Mucosa of rectum (tissue), 2 donors: Measurements from ENCODE around the gene KIF5A.

Experiments
- H3K27ac ChIP-seq, 2 donors: one replicate each; pipeline ENCODE4 v1.7.0; 2013; ENCODE audit warnings: inconsistent platforms in 2 of 2, low read depth in 2 of 2, low read length in 2 of 2
- H3K27me3 ChIP-seq, 2 donors: one replicate each; pipeline ENCODE4 v1.7.0; 2013; ENCODE audit warnings: low read length in 2 of 2; ENCODE audit not compliant: control insufficient read depth in 2 of 2, insufficient read depth in 2 of 2
- H3K36me3 ChIP-seq, 2 donors: one replicate each; pipeline ENCODE4 v1.7.0; 2013; ENCODE audit warnings: low read length in 2 of 2; ENCODE audit not compliant: control insufficient read depth in 2 of 2, insufficient read depth in 2 of 2
- H3K4me1 ChIP-seq, 2 donors: one replicate each; pipeline ENCODE4 v1.7.0; 2013; ENCODE audit warnings: low read length in 2 of 2, mild to moderate bottlenecking in 1 of 2; ENCODE audit not compliant: control insufficient read depth in 2 of 2, insufficient read depth in 2 of 2
- H3K4me3 ChIP-seq, 2 donors: one replicate each; pipeline ENCODE4 v1.7.0; 2013; ENCODE audit warnings: low read length in 2 of 2
- H3K9ac ChIP-seq, 2 donors: one replicate each; pipeline ENCODE4 v1.7.0; 2013; ENCODE audit warnings: low read length in 2 of 2, low read depth in 1 of 2, mild to moderate bottlenecking in 1 of 2
- H3K9me3 ChIP-seq, 2 donors: one replicate each; pipeline ENCODE4 v1.7.0; 2013; ENCODE audit warnings: low read length in 2 of 2; ENCODE audit not compliant: control insufficient read depth in 2 of 2
- donor health status: healthy.
- donor health status: Normal muscosa, but diverticular disease.

Gene KIF5A

GRCh38 chr12:57519796-57520052 is 30.1 kb upstream of the KIF5A start:
- Histone ChIP-seq H3K36me3 (peaks cover 34 to 40% of the 10 kb centered on the region in 2 donors), H3K27me3 (no peaks in the 10 kb centered on the region), H3K27ac (peak overlapping the region; percentile 94 to 96), H3K4me1 (peaks cover 47 to 48% of the 10 kb centered on the region in 2 donors), H3K9me3 (no peaks in the 10 kb centered on the region), H3K9ac (peak overlapping the region; percentile 98), H3K4me3 (peak overlapping the region; percentile 95 to 99)

DNA sequence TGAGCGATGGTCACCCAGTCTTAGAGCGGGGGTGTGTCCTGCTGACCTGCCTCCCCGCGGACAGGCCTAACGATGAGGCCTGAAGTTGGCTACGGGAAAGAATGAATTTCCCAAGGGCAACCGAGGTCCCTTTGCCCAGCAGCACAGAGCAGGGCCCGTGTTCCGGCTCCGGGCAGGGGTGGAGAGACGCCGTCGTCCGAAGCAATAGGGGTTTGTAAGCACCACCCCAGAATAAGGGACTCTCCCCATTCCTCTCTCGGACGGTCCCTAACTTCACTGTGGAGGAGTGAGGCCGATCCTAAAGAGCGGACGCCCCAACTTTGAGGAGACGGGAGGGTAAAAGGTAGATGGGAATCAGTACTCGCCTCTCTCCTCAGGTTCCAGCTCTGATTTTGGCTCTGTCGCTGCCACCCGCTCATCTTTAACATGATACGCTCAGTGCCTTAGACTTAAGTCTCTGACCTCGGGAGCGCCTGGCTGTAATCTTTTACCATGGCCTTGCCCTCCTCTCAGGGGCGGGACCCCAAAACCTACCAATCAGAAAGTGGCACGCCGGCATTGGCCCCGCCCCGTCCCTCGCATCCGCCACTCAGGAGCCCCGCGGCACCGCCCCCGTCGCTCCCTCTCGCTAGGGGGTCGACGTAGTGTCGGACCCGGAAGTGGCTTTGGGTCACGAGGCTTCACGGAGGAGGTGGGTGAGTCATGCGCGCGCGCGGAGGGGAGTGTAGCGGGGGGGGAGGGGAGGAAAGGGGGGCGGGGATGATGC is 29.6 kb upstream of the KIF5A start, which contains the start of gene DDIT3:
DDIT3 (minus strand) TSS at position 462 of the 766 bp plus-strand sequence. CDS start 3,108 bp downstream, outside the sequence.
- Histone ChIP-seq H3K27ac (peak within 1 kb of the TSS; percentile 94 to 96), H3K9ac (peak within 1 kb of the TSS; percentile 98), H3K4me3 (peak within 1 kb of the TSS; percentile 95 to 99), H3K27me3 (no peaks in the 10 kb centered on the region), H3K9me3 (no peaks in the 10 kb centered on the region), H3K36me3 (peaks cover 33 to 39% of the 10 kb centered on the region in 2 donors), H3K4me1 (peaks cover 50 to 52% of the 10 kb centered on the region in 2 donors)

DNA sequence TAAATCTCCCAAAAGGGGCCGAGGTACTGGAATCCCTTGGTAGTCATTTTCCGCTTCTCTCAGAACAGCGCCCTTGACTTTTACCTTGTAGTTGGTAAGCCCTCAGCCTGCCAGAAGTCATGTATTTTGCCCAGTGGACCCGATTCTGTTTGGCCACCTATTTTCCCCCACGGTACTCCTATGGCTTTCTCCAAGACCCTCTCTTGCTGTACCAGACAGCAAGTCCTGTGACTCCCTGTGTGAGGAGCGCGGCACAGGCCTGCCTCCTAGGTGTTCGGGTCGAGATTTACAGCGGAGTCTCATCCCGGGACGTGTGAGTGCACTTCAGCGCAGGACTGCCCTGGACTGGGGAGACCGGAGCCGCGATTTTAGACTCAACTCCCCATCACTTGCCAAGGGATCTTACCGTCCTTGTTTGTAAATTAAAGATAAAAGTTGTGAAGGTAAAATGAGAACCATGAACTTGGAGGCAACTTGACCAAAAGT is 28.3 kb upstream of the KIF5A start:
- peak overlapping the region; percentile 76 to 79 for H3K9ac ChIP-seq
- no peaks in the 10 kb centered on the region for H3K27me3 ChIP-seq
- H3K4me1 ChIP-seq = peaks cover 52 to 53% of the 10 kb centered on the region in 2 donors
- H3K27ac ChIP-seq = peak overlapping the region; percentile 94 to 96
- H3K4me3 ChIP-seq = peak overlapping the region in 1 of 2 donors; percentile 80
- H3K9me3 ChIP-seq = no peaks in the 10 kb centered on the region
- peaks cover 19 to 31% of the 10 kb centered on the region in 2 donors for H3K36me3 ChIP-seq

DNA sequence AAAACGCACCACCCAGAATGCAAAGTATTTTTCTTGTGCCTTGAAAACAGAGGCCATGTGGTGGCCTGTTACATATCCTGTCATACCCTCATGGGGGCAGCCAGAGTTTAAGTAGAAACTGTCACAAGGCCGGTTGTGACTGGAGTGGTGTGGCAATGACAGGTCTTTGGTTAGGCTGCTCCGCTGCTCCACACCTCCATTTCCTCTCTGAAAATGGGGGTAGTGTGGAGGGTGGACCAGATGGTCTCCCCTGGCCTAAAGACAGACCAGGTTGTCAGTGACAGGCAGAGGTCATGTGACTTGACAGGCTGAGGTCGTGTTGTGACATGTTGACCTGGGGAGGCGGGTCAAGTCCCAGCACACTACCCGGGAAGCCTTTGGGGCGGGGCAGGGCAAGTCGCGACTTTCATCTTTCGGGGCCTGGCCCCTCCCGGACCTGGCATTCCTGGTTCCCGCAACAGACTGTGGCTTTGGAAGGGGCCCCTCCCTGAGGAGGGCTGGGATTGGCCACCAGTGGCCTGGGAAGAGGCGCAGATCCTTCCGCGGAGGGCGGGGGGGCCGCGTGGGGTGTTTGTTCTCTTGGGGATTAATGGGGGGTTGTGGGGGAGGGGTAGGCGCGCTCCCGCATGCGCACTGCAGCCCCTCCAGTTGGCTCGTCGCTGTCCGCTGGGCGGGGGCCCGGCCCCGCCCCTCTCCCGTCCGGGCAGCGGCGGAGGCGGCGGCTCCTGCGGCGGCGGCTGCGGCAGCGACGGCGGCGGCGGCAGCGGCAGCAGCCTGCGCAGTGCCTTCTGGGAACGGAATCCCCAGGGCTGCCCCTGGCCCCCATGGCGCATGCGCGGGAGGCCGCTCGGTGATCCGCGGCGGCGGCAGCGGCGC is 27.6 kb upstream of the KIF5A start, which contains the start of gene MBD6:
MBD6 (plus strand) TSS at position 814 of the 876 bp plus-strand sequence. CDS start 1,480 bp downstream, outside the sequence.
- peak within 1 kb of the TSS; percentile 94 to 96 for H3K27ac ChIP-seq
- peaks cover 50 to 53% of the 10 kb centered on the region in 2 donors for H3K4me1 ChIP-seq
- peaks cover 15 to 31% of the 10 kb centered on the region in 2 donors for H3K36me3 ChIP-seq
- H3K27me3 ChIP-seq = no peaks in the 10 kb centered on the region
- H3K9ac ChIP-seq = peak within 1 kb of the TSS; percentile 81
- H3K9me3 ChIP-seq = no peaks in the 10 kb centered on the region
- peak within 1 kb of the TSS; percentile 79 to 92 for H3K4me3 ChIP-seq

GRCh38 chr12:57522887-57523705 is 26.7 kb upstream of the KIF5A start:
- peak overlapping the region; percentile 94 to 96 for H3K27ac ChIP-seq
- H3K4me3 ChIP-seq = peak overlapping the region; percentile 79 to 92
- H3K36me3 ChIP-seq = peaks cover 19 to 29% of the 10 kb centered on the region in 2 donors
- H3K27me3 ChIP-seq = no peaks in the 10 kb centered on the region
- H3K9me3 ChIP-seq = no peaks in the 10 kb centered on the region
- H3K4me1 ChIP-seq = peaks cover 48 to 51% of the 10 kb centered on the region in 2 donors
- H3K9ac ChIP-seq = peak overlapping the region; percentile 81

- peak overlapping the region; percentile 81 for H3K9ac ChIP-seq
- peak overlapping the region; percentile 94 to 96 for H3K27ac ChIP-seq
- H3K4me1 ChIP-seq = peaks cover 39 to 43% of the 10 kb centered on the region in 2 donors
- H3K9me3 ChIP-seq = no peaks in the 10 kb centered on the region
- no peaks in the 10 kb centered on the region for H3K27me3 ChIP-seq
- H3K36me3 ChIP-seq = peaks cover 24 to 36% of the 10 kb centered on the region in 2 donors
- H3K4me3 ChIP-seq = peak overlapping the region; percentile 79 to 92
Measured at GRCh38 chr12:57523706-57524614, 25.9 kb upstream of the KIF5A start.

GRCh38 chr12:57524814-57525614 is 24.8 kb upstream of the KIF5A start:
- peaks cover 33 to 45% of the 10 kb centered on the region in 2 donors for H3K36me3 ChIP-seq
- no peaks in the 10 kb centered on the region for H3K9me3 ChIP-seq
- no peaks in the 10 kb centered on the region for H3K27me3 ChIP-seq
- peaks cover 34 to 35% of the 10 kb centered on the region in 2 donors for H3K4me1 ChIP-seq
- H3K27ac ChIP-seq = no peak overlapping the region
- no peak overlapping the region for H3K9ac ChIP-seq
- H3K4me3 ChIP-seq = no peak overlapping the region

- Histone ChIP-seq H3K9ac (no peak overlapping the region), H3K4me3 (no peak overlapping the region), H3K36me3 (peaks cover 39 to 53% of the 10 kb centered on the region in 2 donors), H3K9me3 (no peaks in the 10 kb centered on the region), H3K27ac (no peak overlapping the region), H3K27me3 (no peaks in the 10 kb centered on the region), H3K4me1 (peaks cover 33 to 35% of the 10 kb centered on the region in 2 donors)
Measured at GRCh38 chr12:57525615-57526383, 24.0 kb upstream of the KIF5A start.
